ENCODE measurements around the gene MAGI3. TPM values are rescaled to one million over a fixed set of nuclear protein-coding genes. Genes with fewer than 3 reads are reported as not detected.

Gene MAGI3
- polyA plus RNA-seq, 1 experiment = 1.9 TPM

GRCh38 chr1:113370868-113371267 is 19.4 kb upstream of the MAGI3 start:
- POLR2A ChIA-PET = no interaction called here
- CTCF ChIA-PET = no interaction called here
- no peaks in the 10 kb centered on the region for H3K36me3 ChIP-seq (ENCODE audit: control insufficient read depth, insufficient read depth, low read length)

GRCh38 chr1:113372546-113372945 is 17.8 kb upstream of the MAGI3 start:
- peaks cover 3% of the 10 kb centered on the region; the same call in 1 of the 2 replicates for H3K27me3 ChIP-seq (ENCODE audit: control insufficient read depth, insufficient read depth, low read length)
- H3K4me3 ChIP-seq (ENCODE audit: low read depth, low read length) = no peak overlapping the region
- H3K36me3 ChIP-seq (ENCODE audit: control insufficient read depth, insufficient read depth, low read length) = no peaks in the 10 kb centered on the region
- TF ChIP-seq CTCF (IDR thresholded peaks at IDR 0.05; ENCODE audit: insufficient read depth, low read depth, low read length) = no peak
- CTCF ChIA-PET = no interaction called here
- POLR2A ChIA-PET = no interaction called here
- DNase-seq (ENCODE audit: low read depth) = no peak

More at GRCh38 chr1:113370868-113371267, 19.4 kb upstream of the MAGI3 start:
- Histone ChIP-seq H3K27me3 (ENCODE audit: control insufficient read depth, insufficient read depth, low read length) (peaks cover 3% of the 10 kb centered on the region; the same call in 1 of the 2 replicates), H3K4me3 (ENCODE audit: low read depth, low read length) (no peak overlapping the region)
- TF ChIP-seq CTCF (IDR thresholded peaks at IDR 0.05; ENCODE audit: insufficient read depth, low read depth, low read length) = no peak
- no peak for DNase-seq (ENCODE audit: low read depth)

GRCh38 chr1:113373644-113374043 is 16.7 kb upstream of the MAGI3 start:
- H3K27me3 ChIP-seq (ENCODE audit: control insufficient read depth, insufficient read depth, low read length) = no peaks in the 10 kb centered on the region
- no peak for DNase-seq (ENCODE audit: low read depth)
- POLR2A ChIA-PET = no interaction called here
- no peak for TF ChIP-seq CTCF (IDR thresholded peaks at IDR 0.05; ENCODE audit: insufficient read depth, low read depth, low read length)
- H3K4me3 ChIP-seq (ENCODE audit: low read depth, low read length) = no peak overlapping the region
- CTCF ChIA-PET = interaction anchor here (1.4 kb wide), 1 partner anchor 9 kb away, joined by 3 read pairs; no protein-coding TSS in a partner anchor
- H3K36me3 ChIP-seq (ENCODE audit: control insufficient read depth, insufficient read depth, low read length) = no peaks in the 10 kb centered on the region

GRCh38 chr1:113375878-113376277 is 14.4 kb upstream of the MAGI3 start:
- CTCF ChIA-PET = no interaction called here
- no peak for DNase-seq (ENCODE audit: low read depth)
- Histone ChIP-seq H3K36me3 (ENCODE audit: control insufficient read depth, insufficient read depth, low read length) (no peaks in the 10 kb centered on the region), H3K27me3 (ENCODE audit: control insufficient read depth, insufficient read depth, low read length) (no peaks in the 10 kb centered on the region), H3K4me3 (ENCODE audit: low read depth, low read length) (no peak overlapping the region)
- POLR2A ChIA-PET = no interaction called here
- no peak for TF ChIP-seq CTCF (IDR thresholded peaks at IDR 0.05; ENCODE audit: insufficient read depth, low read depth, low read length)

- no peak for DNase-seq (ENCODE audit: low read depth)
- no peaks in the 10 kb centered on the region for H3K36me3 ChIP-seq (ENCODE audit: control insufficient read depth, insufficient read depth, low read length)
- no peak for TF ChIP-seq CTCF (IDR thresholded peaks at IDR 0.05; ENCODE audit: insufficient read depth, low read depth, low read length)
- H3K27me3 ChIP-seq (ENCODE audit: control insufficient read depth, insufficient read depth, low read length) = no peaks in the 10 kb centered on the region
- H3K4me3 ChIP-seq (ENCODE audit: low read depth, low read length) = no peak overlapping the region
- ChIA-PET CTCF (interaction anchor here (0.7 kb wide), 1 partner anchor 120 kb away, joined by 3 read pairs; no protein-coding TSS in a partner anchor), POLR2A (no interaction called here)
Observed at GRCh38 chr1:113380075-113380474, 10.2 kb upstream of the MAGI3 start.
